Daoy (cell line): ENCODE results near the gene FGF4. TPM values are rescaled to one million over a fixed set of nuclear protein-coding genes. Genes with fewer than 3 reads are reported as not detected.
"Not testable (repeated sequence)": the region's sequence is repeated elsewhere in the genome, so short reads cannot be mapped to it uniquely, and the experiment has no call there.

Experiments used
- DNase-seq: peaks from one replicate; pipeline ENCODE4 v3.0.0-alpha.2; 2015; ENCODE audit warnings: low read depth
- total RNA-seq: library from RNA; depleted of rRNA; stranded (reverse); fragments of >200 nt; shearing (Covaris generic); gene quantifications from 2 replicates; pipeline ENCODE4 v1.2.3, GENCODE V29; 2014

Gene FGF4
- total RNA-seq, 1 experiment from 2014 or later = not detected

GRCh38 chr11:69773626-69774353 lies 1.4 kb downstream of the FGF4 start:
- DNase-seq = no peak

GRCh38 chr11:69771466-69771865 lies 3.7 kb downstream of the FGF4 start:
- DNase-seq = no peak

GRCh38 chr11:69770540-69770939 lies 4.6 kb downstream of the FGF4 start:
- DNase-seq = no peak

GRCh38 chr11:69765498-69765995 lies 9.6 kb downstream of the FGF4 start:
- DNase-seq = no peak

- DNase-seq = not testable (repeated sequence)
These were observed 10.2 kb downstream of the FGF4 start for GRCh38 chr11:69764918-69765317.

GRCh38 chr11:69760319-69760718 lies 14.8 kb downstream of the FGF4 start:
- no peak for DNase-seq

- DNase-seq = no peak
These were observed 22.3 kb downstream of the FGF4 start for GRCh38 chr11:69752890-69753289.

GRCh38 chr11:69750875-69751597 lies 24.1 kb downstream of the FGF4 start:
- DNase-seq = no peak

GRCh38 chr11:69750108-69750850 lies 24.9 kb downstream of the FGF4 start:
- DNase-seq = no peak

- DNase-seq = no peak
These were observed 26.5 kb downstream of the FGF4 start for GRCh38 chr11:69748637-69749036.

- no peak for DNase-seq
These were observed 28.1 kb downstream of the FGF4 start for GRCh38 chr11:69746752-69747742.

GRCh38 chr11:69746140-69746539 lies 29.0 kb downstream of the FGF4 start:
- no peak for DNase-seq

GRCh38 chr11:69745201-69745600 lies 29.9 kb downstream of the FGF4 start:
- DNase-seq = peak; percentile 19

- DNase-seq = peak; percentile 85
These were observed 30.7 kb downstream of the FGF4 start for GRCh38 chr11:69744435-69744834.

GRCh38 chr11:69734841-69735240 lies 40.3 kb downstream of the FGF4 start:
- no peak for DNase-seq

- DNase-seq = no peak
These were observed 40.8 kb downstream of the FGF4 start for GRCh38 chr11:69734367-69734766.

- DNase-seq = peak; percentile 21
These were observed 42.2 kb downstream of the FGF4 start for GRCh38 chr11:69732910-69733309.

GRCh38 chr11:69731110-69731509 lies 44.0 kb downstream of the FGF4 start:
- DNase-seq = no peak

- DNase-seq = no peak
These were observed 44.6 kb downstream of the FGF4 start for GRCh38 chr11:69730500-69730899.

GRCh38 chr11:69729252-69729651 lies 45.9 kb downstream of the FGF4 start:
- DNase-seq = no peak

GRCh38 chr11:69727266-69727665 lies 47.9 kb downstream of the FGF4 start:
- no peak for DNase-seq
